ENCODE data around the gene ST3GAL2.

- TF ChIP-seq OSR1 (CRISPR knock-in tag; IDR thresholded peaks at IDR 0.05) (no peak), BACH2 (CRISPR knock-in tag; IDR thresholded peaks at IDR 0.05; ENCODE audit: borderline replicate concordance) (no peak), RARB (CRISPR knock-in tag; IDR thresholded peaks at IDR 0.05) (no peak), ZFP30 (CRISPR knock-in tag; IDR thresholded peaks at IDR 0.05) (no peak), ISL1 (CRISPR knock-in tag; IDR thresholded peaks at IDR 0.05) (no peak), ARNTL (CRISPR knock-in tag; IDR thresholded peaks at IDR 0.05; ENCODE audit: borderline replicate concordance, low read depth) (no peak), PATZ1 (CRISPR knock-in tag; IDR thresholded peaks at IDR 0.05; ENCODE audit: borderline replicate concordance) (no peak), CREB5 (CRISPR knock-in tag; IDR thresholded peaks at IDR 0.05; ENCODE audit: low read depth) (no peak), GLIS3 (CRISPR knock-in tag; IDR thresholded peaks at IDR 0.05) (no peak), SNAI2 (CRISPR knock-in tag; IDR thresholded peaks at IDR 0.05) (no peak), ZNF8 (CRISPR knock-in tag; IDR thresholded peaks at IDR 0.05) (no peak), TOX (CRISPR knock-in tag; IDR thresholded peaks at IDR 0.05; ENCODE audit: borderline replicate concordance) (no peak), ZFP3 (CRISPR knock-in tag; IDR thresholded peaks at IDR 0.05) (no peak)
These were observed 79.3 kb downstream of the ST3GAL2 start for GRCh38 chr16:70359552-70359951.

Measured in SK-N-SH treated with all-trans-retinoic acid at 6 μM for 48 hours (cell line).